ENCODE results near the gene CSTPP1. TPM values are rescaled to one million over a fixed set of nuclear protein-coding genes. Genes with fewer than 3 reads are reported as not detected.

The CSTPP1 gene
- total RNA-seq, 1 experiment from 2014 or later: 88.3 TPM

DNA sequence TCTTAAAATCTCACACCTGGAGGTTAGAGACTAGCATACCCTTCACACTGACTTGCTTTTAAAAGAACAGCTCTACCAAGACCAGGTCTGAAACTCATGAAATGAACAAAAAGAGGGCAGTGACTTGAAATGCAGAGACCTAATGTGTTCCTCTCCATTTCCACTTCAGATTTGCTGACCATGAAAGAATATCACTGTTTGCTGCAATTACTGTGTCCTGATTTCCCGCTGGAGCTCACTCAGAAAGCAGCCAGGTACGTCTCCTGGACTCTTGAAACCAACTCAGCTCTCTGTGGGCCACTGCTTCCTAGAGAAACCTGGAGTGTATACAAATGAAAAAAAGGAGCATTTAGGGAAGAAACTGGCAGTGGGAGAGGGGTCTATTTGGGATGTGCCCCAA is 200.9 kb downstream of the CSTPP1 start:
- no peak overlapping the region for H2AFZ ChIP-seq
- no TSS peak for BruUV-seq (replicated peaks)
- TF ChIP-seq, protein P1, sequence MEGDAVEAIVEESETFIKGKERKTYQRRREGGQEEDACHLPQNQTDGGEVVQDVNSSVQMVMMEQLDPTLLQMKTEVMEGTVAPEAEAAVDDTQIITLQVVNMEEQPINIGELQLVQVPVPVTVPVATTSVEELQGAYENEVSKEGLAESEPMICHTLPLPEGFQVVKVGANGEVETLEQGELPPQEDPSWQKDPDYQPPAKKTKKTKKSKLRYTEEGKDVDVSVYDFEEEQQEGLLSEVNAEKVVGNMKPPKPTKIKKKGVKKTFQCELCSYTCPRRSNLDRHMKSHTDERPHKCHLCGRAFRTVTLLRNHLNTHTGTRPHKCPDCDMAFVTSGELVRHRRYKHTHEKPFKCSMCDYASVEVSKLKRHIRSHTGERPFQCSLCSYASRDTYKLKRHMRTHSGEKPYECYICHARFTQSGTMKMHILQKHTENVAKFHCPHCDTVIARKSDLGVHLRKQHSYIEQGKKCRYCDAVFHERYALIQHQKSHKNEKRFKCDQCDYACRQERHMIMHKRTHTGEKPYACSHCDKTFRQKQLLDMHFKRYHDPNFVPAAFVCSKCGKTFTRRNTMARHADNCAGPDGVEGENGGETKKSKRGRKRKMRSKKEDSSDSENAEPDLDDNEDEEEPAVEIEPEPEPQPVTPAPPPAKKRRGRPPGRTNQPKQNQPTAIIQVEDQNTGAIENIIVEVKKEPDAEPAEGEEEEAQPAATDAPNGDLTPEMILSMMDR (conservative IDR thresholded peaks at IDR 0.05): no peak
- TF ChIP-seq EZH2 (IDR thresholded peaks at IDR 0.05; ENCODE audit: low read depth): no peak
- CTCF ChIA-PET: no interaction called here
- intact Hi-C loops (cut with micrococcal nuclease; ENCODE audit: unreplicated experiment): no loop called here
- H3K79me2 ChIP-seq (ENCODE audit: low read depth): no peaks in the 10 kb centered on the region
- peaks cover under 1% of the 10 kb centered on the region; the same call in 1 of the 2 replicates for H3F3A ChIP-seq (ENCODE audit: insufficient read depth, low read depth)
- no peaks in the 10 kb centered on the region for H3K4me1 ChIP-seq (replicated peaks; ENCODE audit: insufficient read depth)
- no peak overlapping the region for H3K4me2 ChIP-seq
- no peaks in the 10 kb centered on the region for H3K9me3 ChIP-seq (ENCODE audit: insufficient read depth, low read depth)
- no peak overlapping the region for H3K4me3 ChIP-seq
- H3K27me3 ChIP-seq (ENCODE audit: insufficient read depth, low read depth): no peaks in the 10 kb centered on the region
- POLR2A ChIA-PET (ENCODE audit: unreplicated experiment): interaction anchor here (0.6 kb wide), 1 partner anchor 217 kb away, joined by 4 read pairs; no protein-coding TSS in a partner anchor
- H3K9me2 ChIP-seq (ENCODE audit: insufficient read depth): no peaks in the 10 kb centered on the region
- H3K27ac ChIP-seq: no peak overlapping the region
- no peak for DNase-seq
- peaks cover 4% of the 10 kb centered on the region; the same call in 1 of the 2 replicates for H3K36me3 ChIP-seq (ENCODE audit: low read depth)
- H4K20me1 ChIP-seq (ENCODE audit: insufficient read depth): no peaks in the 10 kb centered on the region

DNA sequence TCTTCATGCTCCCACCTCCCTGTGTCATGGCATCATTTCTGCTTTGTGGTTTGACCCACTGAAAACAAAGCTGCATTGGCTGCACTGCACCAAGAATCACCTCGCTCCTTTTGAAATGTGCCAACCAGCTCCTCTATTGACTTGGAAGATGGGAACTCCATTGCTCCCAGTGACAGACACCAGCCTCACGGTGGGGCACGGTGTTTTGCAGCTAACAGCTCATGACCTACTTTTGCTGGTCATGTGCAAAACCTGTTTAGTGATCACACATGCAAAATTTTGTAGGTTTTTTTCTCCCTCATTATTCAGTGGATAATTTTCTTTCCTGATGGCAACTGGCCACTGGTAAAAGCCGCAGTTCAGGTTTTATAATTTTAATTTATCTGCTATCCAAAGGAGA is 203.3 kb downstream of the CSTPP1 start:
- no peaks in the 10 kb centered on the region; the same call in 1 of the 2 replicates for H4K20me1 ChIP-seq (ENCODE audit: insufficient read depth)
- BruUV-seq (replicated peaks): no TSS peak
- POLR2A ChIA-PET (ENCODE audit: unreplicated experiment): no interaction called here
- CTCF ChIA-PET: no interaction called here
- H3K4me3 ChIP-seq: no peak overlapping the region
- no peak for DNase-seq
- peaks cover 4% of the 10 kb centered on the region; the same call in 1 of the 2 replicates for H3K36me3 ChIP-seq (ENCODE audit: low read depth)
- peaks cover 3% of the 10 kb centered on the region; the same call in 1 of the 2 replicates for H3F3A ChIP-seq (ENCODE audit: insufficient read depth, low read depth)
- H3K9me3 ChIP-seq (ENCODE audit: insufficient read depth, low read depth): no peaks in the 10 kb centered on the region
- H3K79me2 ChIP-seq (ENCODE audit: low read depth): no peaks in the 10 kb centered on the region
- no peak overlapping the region for H2AFZ ChIP-seq
- H3K4me1 ChIP-seq (replicated peaks; ENCODE audit: insufficient read depth): 0 out of 2 replicates have a peak, but pooled peaks cover 9% of the 10 kb centered on the region
- TF ChIP-seq, protein P1 (conservative IDR thresholded peaks at IDR 0.05): no peak
- TF ChIP-seq EZH2 (IDR thresholded peaks at IDR 0.05; ENCODE audit: low read depth): no peak
- no peaks in the 10 kb centered on the region for H3K9me2 ChIP-seq (ENCODE audit: insufficient read depth)
- H3K4me2 ChIP-seq: no peak overlapping the region
- no peak overlapping the region for H3K27ac ChIP-seq
- no peaks in the 10 kb centered on the region for H3K27me3 ChIP-seq (ENCODE audit: insufficient read depth, low read depth)
- intact Hi-C loops (cut with micrococcal nuclease; ENCODE audit: unreplicated experiment): no loop called here

DNA sequence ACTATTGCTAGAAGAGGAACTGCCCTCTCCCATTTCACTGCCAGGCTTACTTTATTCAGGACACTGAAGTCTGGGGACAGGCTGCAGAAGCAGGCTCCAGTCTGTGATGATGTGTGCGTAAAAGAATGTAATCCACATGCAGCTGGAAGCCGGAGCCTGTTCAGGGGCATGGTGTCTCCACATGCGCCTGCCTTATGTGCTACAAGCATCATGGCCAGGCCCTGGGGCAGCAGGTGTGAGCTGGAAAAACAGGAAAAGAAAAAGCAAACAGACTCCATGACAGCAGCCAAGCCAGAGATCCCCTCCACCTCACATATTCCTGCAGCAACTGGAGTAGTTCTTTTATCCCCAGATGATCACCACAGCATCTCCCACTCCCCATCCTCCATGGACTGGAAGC is 206.8 kb downstream of the CSTPP1 start:
- Histone ChIP-seq H3K79me2 (ENCODE audit: low read depth) (no peaks in the 10 kb centered on the region), H3K27me3 (ENCODE audit: insufficient read depth, low read depth) (no peaks in the 10 kb centered on the region), H3K36me3 (ENCODE audit: low read depth) (no peaks in the 10 kb centered on the region), H2AFZ (no peak overlapping the region), H3K9me2 (ENCODE audit: insufficient read depth) (no peaks in the 10 kb centered on the region), H3K4me1 (replicated peaks; ENCODE audit: insufficient read depth) (0 out of 2 replicates have a peak, but pooled peaks cover 9% of the 10 kb centered on the region), H3K4me3 (no peak overlapping the region), H3F3A (ENCODE audit: insufficient read depth, low read depth) (peaks cover 3% of the 10 kb centered on the region; the same call in 1 of the 2 replicates), H3K9me3 (ENCODE audit: insufficient read depth, low read depth) (no peaks in the 10 kb centered on the region), H4K20me1 (ENCODE audit: insufficient read depth) (no peaks in the 10 kb centered on the region; the same call in 1 of the 2 replicates), H3K4me2 (no peak overlapping the region), H3K27ac (no peak overlapping the region)
- POLR2A ChIA-PET (ENCODE audit: unreplicated experiment): interaction anchor here (0.6 to 0.7 kb wide), 2 partner anchors 18 to 152 kb away, joined by 3 to 4 read pairs; no protein-coding TSS in a partner anchor
- intact Hi-C loops (cut with micrococcal nuclease; ENCODE audit: unreplicated experiment): no loop called here
- peak; percentile 61 to 75 for DNase-seq
- TF ChIP-seq, protein P1 (conservative IDR thresholded peaks at IDR 0.05): no peak
- TF ChIP-seq EZH2 (IDR thresholded peaks at IDR 0.05; ENCODE audit: low read depth): no peak
- no TSS peak for BruUV-seq (replicated peaks)
- CTCF ChIA-PET: interaction anchor here (0.5 kb wide), 1 partner anchor 282 kb away, joined by 4 read pairs; no protein-coding TSS in a partner anchor
